Measurements from ENCODE around the gene MED22. TPM values are rescaled to one million over a fixed set of nuclear protein-coding genes. Genes with fewer than 3 reads are reported as not detected.

MED22 gene
- total and polyA plus RNA-seq, 2 of the 8 experiments (the other 6 are each of a cell fraction or from before 2014, with no cell fraction given), result 56.4 to 68.4 TPM

- no peak for TF ChIP-seq RXRA (IDR thresholded peaks at IDR 0.05; ENCODE audit: insufficient read depth, low read depth, low read length)
- no peak for TF ChIP-seq CHD2 (IDR thresholded peaks at IDR 0.05; ENCODE audit: low read length)
- TF ChIP-seq BCL11A (IDR thresholded peaks at IDR 0.05; ENCODE audit: low read depth in 2 of 2, low read length in 2 of 2), result no peak
- TF ChIP-seq SP1 (IDR thresholded peaks at IDR 0.05; ENCODE audit: low read depth, low read length), result no peak
- no peak for TF ChIP-seq POU5F1 (IDR thresholded peaks at IDR 0.05; ENCODE audit: low read depth, low read length)
Measured at GRCh38 chr9:133359399-133360175, 11.7 kb upstream of the MED22 start (continued).

Measured in H1 (cell line).